Fibroblast of skin of right quadriceps (primary cell): ENCODE data around the gene MCC.
A peak's percentile ranks its signal among the peaks of the same experiment; 100 is the strongest.

Source experiments
- DNase-seq: peaks from one replicate; pipeline ENCODE4 v3.0.0-alpha.2; 2013

MCC gene

GRCh38 chr5:113240951-113241726 lies 247.1 kb downstream of the MCC start:
- no peak for DNase-seq

GRCh38 chr5:113240032-113240431 lies 248.2 kb downstream of the MCC start:
- no peak for DNase-seq

GRCh38 chr5:113237893-113238292 lies 250.4 kb downstream of the MCC start:
- no peak for DNase-seq

GRCh38 chr5:113236536-113237288 lies 251.5 kb downstream of the MCC start:
- DNase-seq, result no peak

GRCh38 chr5:113235884-113236283 lies 252.4 kb downstream of the MCC start:
- no peak for DNase-seq

- no peak for DNase-seq
Measured at GRCh38 chr5:113234546-113234945, 253.7 kb downstream of the MCC start.

- DNase-seq, result peak; percentile 41
Measured at GRCh38 chr5:113233606-113234005, 254.6 kb downstream of the MCC start.

GRCh38 chr5:113232667-113233066 lies 255.6 kb downstream of the MCC start:
- no peak for DNase-seq

- DNase-seq, result no peak
Measured at GRCh38 chr5:113232221-113232620, 256.0 kb downstream of the MCC start.

GRCh38 chr5:113231653-113232000 lies 256.6 kb downstream of the MCC start:
- no peak for DNase-seq

GRCh38 chr5:113230711-113231652 lies 257.3 kb downstream of the MCC start:
- DNase-seq, result peak; percentile 73

- DNase-seq, result no peak
Measured at GRCh38 chr5:113227798-113228197, 260.5 kb downstream of the MCC start.

- DNase-seq, result peak; percentile 50
Measured at GRCh38 chr5:113226116-113226736, 262.0 kb downstream of the MCC start.

GRCh38 chr5:113225259-113225658 lies 263.0 kb downstream of the MCC start:
- no peak for DNase-seq

- peak; percentile 47 for DNase-seq
Measured at GRCh38 chr5:113224605-113225065, 263.6 kb downstream of the MCC start.

GRCh38 chr5:113223831-113224604 lies 264.2 kb downstream of the MCC start:
- DNase-seq, result no peak

GRCh38 chr5:113223315-113223714 lies 264.9 kb downstream of the MCC start:
- no peak for DNase-seq

GRCh38 chr5:113221294-113222176 lies 266.7 kb downstream of the MCC start:
- DNase-seq, result no peak

- DNase-seq, result no peak
Measured at GRCh38 chr5:113219695-113220094, 268.6 kb downstream of the MCC start.

GRCh38 chr5:113218906-113219517 lies 269.2 kb downstream of the MCC start:
- DNase-seq, result no peak
